Measurements from ENCODE around the gene RCC2. TPM values are rescaled to one million over a fixed set of nuclear protein-coding genes. Genes with fewer than 3 reads are reported as not detected.

Gene RCC2
- total RNA-seq, 1 donor from 2014 or later = 180 TPM

GRCh38 chr1:17397910-17398695, 41.4 kb downstream of the RCC2 start:
- Mint-ChIP-seq H3K9me3 (ENCODE audit: unreplicated experiment) (no peaks in the 10 kb centered on the region), H3K27me3 (ENCODE audit: unreplicated experiment) (peaks cover 2% of the 10 kb centered on the region), H3K36me3 (ENCODE audit: low read depth, unreplicated experiment) (no peaks in the 10 kb centered on the region), H3K4me1 (ENCODE audit: unreplicated experiment) (no peaks in the 10 kb centered on the region), H3K27ac (ENCODE audit: unreplicated experiment) (no peak overlapping the region), H3K4me3 (ENCODE audit: unreplicated experiment) (no peak overlapping the region)
- TF ChIP-seq CTCF (IDR thresholded peaks at IDR 0.05; ENCODE audit: unreplicated experiment) = no peak
- DNase-seq (ENCODE audit: low spot score) = no peak

- H3K9me3 Mint-ChIP-seq (ENCODE audit: unreplicated experiment) = no peaks in the 10 kb centered on the region
- no peak for DNase-seq (ENCODE audit: low spot score)
- H3K36me3 Mint-ChIP-seq (ENCODE audit: low read depth, unreplicated experiment) = no peaks in the 10 kb centered on the region
- H3K4me3 Mint-ChIP-seq (ENCODE audit: unreplicated experiment) = no peak overlapping the region
- no peak for TF ChIP-seq CTCF (IDR thresholded peaks at IDR 0.05; ENCODE audit: unreplicated experiment)
- no peaks in the 10 kb centered on the region for H3K4me1 Mint-ChIP-seq (ENCODE audit: unreplicated experiment)
- no peak overlapping the region for H3K27ac Mint-ChIP-seq (ENCODE audit: unreplicated experiment)
- H3K27me3 Mint-ChIP-seq (ENCODE audit: unreplicated experiment) = no peaks in the 10 kb centered on the region
Observed at GRCh38 chr1:17393230-17393629, 46.2 kb downstream of the RCC2 start.

- H3K27ac Mint-ChIP-seq (ENCODE audit: unreplicated experiment) = no peak overlapping the region
- no peak overlapping the region for H3K4me3 Mint-ChIP-seq (ENCODE audit: unreplicated experiment)
- no peak for DNase-seq (ENCODE audit: low spot score)
- no peaks in the 10 kb centered on the region for H3K27me3 Mint-ChIP-seq (ENCODE audit: unreplicated experiment)
- no peak for TF ChIP-seq CTCF (IDR thresholded peaks at IDR 0.05; ENCODE audit: unreplicated experiment)
- H3K36me3 Mint-ChIP-seq (ENCODE audit: low read depth, unreplicated experiment) = no peaks in the 10 kb centered on the region
- H3K9me3 Mint-ChIP-seq (ENCODE audit: unreplicated experiment) = no peaks in the 10 kb centered on the region
- H3K4me1 Mint-ChIP-seq (ENCODE audit: unreplicated experiment) = no peaks in the 10 kb centered on the region
Observed at GRCh38 chr1:17392199-17392740, 47.2 kb downstream of the RCC2 start.

- H3K4me1 Mint-ChIP-seq (ENCODE audit: unreplicated experiment) = no peaks in the 10 kb centered on the region
- H3K36me3 Mint-ChIP-seq (ENCODE audit: low read depth, unreplicated experiment) = no peaks in the 10 kb centered on the region
- no peak for TF ChIP-seq CTCF (IDR thresholded peaks at IDR 0.05; ENCODE audit: unreplicated experiment)
- H3K9me3 Mint-ChIP-seq (ENCODE audit: unreplicated experiment) = no peaks in the 10 kb centered on the region
- no peak overlapping the region for H3K4me3 Mint-ChIP-seq (ENCODE audit: unreplicated experiment)
- H3K27me3 Mint-ChIP-seq (ENCODE audit: unreplicated experiment) = peaks cover 5% of the 10 kb centered on the region
- H3K27ac Mint-ChIP-seq (ENCODE audit: unreplicated experiment) = no peak overlapping the region
- no peak for DNase-seq (ENCODE audit: low spot score)
Observed at GRCh38 chr1:17381161-17381560, 58.3 kb downstream of the RCC2 start.

GRCh38 chr1:17377325-17377953, 62.0 kb downstream of the RCC2 start:
- peaks cover 3% of the 10 kb centered on the region for H3K27me3 Mint-ChIP-seq (ENCODE audit: unreplicated experiment)
- no peak for DNase-seq (ENCODE audit: low spot score)
- no peak for TF ChIP-seq CTCF (IDR thresholded peaks at IDR 0.05; ENCODE audit: unreplicated experiment)
- H3K27ac Mint-ChIP-seq (ENCODE audit: unreplicated experiment) = no peak overlapping the region
- no peaks in the 10 kb centered on the region for H3K4me1 Mint-ChIP-seq (ENCODE audit: unreplicated experiment)
- H3K36me3 Mint-ChIP-seq (ENCODE audit: low read depth, unreplicated experiment) = no peaks in the 10 kb centered on the region
- H3K4me3 Mint-ChIP-seq (ENCODE audit: unreplicated experiment) = no peak overlapping the region
- H3K9me3 Mint-ChIP-seq (ENCODE audit: unreplicated experiment) = no peaks in the 10 kb centered on the region

All from endothelial cell (in vitro differentiated cells).